Mesothelial cell of epicardium (in vitro differentiated cells): ENCODE data around the gene OTOP2. TPM values are rescaled to one million over a fixed set of nuclear protein-coding genes. Genes with fewer than 3 reads are reported as not detected.

ENCODE experiments used
- DNase-seq, 2 experiments: peaks; one replicate each; pipeline ENCODE4 v3.0.0; 2021; ENCODE audit warnings: low spot score in 2 of 2; ENCODE audit not compliant: unreplicated experiment in 2 of 2
- H3K27ac Mint-ChIP-seq: 2 replicates; pipeline ENCODE4 v1.8.0; 2021; ENCODE audit warnings: mixed read lengths
- H3K27me3 Mint-ChIP-seq: 2 replicates; pipeline ENCODE4 v1.8.0; 2021; ENCODE audit warnings: low read depth, mixed read lengths
- H3K36me3 Mint-ChIP-seq: 2 replicates; pipeline ENCODE4 v1.8.0; 2021; ENCODE audit warnings: mixed read lengths
- H3K4me1 Mint-ChIP-seq: 2 replicates; pipeline ENCODE4 v1.8.0; 2021; ENCODE audit warnings: mixed read lengths
- H3K4me3 Mint-ChIP-seq: 2 replicates; pipeline ENCODE4 v1.8.0; 2021; ENCODE audit warnings: mild to moderate bottlenecking, moderate library complexity, mixed read lengths
- H3K9me3 Mint-ChIP-seq: 2 replicates; pipeline ENCODE4 v1.8.0; 2021; ENCODE audit warnings: mixed read lengths
- CTCF ChIP-seq: fragments of 200-600 bp; sonication (generic); IDR thresholded peaks from one replicate; pipeline ENCODE4 v1.5.0; 2021; ENCODE audit warnings: antibody characterized with exemption; ENCODE audit not compliant: unreplicated experiment
- total RNA-seq: library from RNA; stranded (reverse); gene quantifications from 3 replicates; pipeline ENCODE4 v1.2.1, GENCODE V29; 2021

Gene OTOP2
- total RNA-seq, 1 donor from 2014 or later = not detected

DNA sequence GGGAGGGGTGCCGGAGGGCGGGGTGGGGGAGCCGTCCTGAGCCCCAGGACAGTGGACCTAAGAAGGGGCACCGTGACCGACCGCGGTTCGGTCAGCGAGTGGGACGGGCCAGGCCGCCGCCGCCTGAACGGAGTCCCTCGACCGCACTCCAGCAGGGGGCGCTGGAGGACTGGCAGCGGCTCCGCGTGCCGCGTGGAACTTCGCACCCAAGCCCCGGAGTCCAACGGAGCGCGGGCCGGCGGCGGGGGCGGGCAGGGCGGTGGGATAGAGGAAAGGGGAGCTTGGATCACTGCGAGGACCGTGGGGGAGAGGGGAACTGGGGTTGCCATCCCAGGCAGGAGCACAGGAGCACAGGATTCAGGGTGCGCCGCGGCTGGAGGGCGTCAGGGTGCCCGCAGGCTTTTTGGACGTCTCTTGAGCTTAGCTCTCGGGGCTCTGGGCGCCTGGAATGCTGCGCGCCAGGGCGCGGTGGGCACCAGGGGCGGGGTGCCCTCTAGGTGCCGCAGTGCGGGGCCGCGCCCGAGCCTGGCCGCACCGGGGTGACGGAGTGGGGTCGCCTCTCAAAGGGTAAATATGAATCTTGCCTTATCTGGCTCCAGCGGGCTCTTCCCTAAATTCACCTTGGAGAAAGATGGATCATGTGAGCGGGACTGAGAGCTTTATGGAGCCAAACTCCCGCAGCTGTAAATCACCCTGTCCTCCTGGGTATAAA is 379 bp upstream of the OTOP2 start:
- Mint-ChIP-seq H3K27ac (no peak overlapping the region), H3K27me3 (peaks cover 62% of the 10 kb centered on the region), H3K4me1 (peaks cover 27% of the 10 kb centered on the region), H3K36me3 (no peaks in the 10 kb centered on the region), H3K4me3 (peak overlapping the region; percentile 67), H3K9me3 (no peaks in the 10 kb centered on the region)
- peak; percentile 66 to 80 for DNase-seq
- peak; percentile 92 for TF ChIP-seq CTCF

DNA sequence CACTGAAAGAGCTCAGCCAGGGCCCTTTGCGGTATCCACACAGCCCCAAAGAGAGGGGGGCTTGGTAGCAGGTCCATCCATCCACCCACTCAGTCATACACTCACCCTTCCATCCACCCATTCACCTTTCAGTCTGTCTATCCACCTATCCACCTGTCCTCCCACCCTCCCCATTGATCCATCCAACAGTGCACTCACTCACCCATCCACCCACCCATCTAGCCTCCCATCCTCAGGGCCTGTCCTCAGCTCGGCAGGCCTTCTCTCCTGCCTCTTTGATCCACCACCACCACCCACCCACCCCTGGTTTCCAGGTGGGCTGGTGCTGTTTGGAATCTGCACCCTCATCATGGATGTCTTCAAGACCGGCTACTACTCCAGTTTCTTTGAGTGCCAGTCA is 1.2 kb downstream of the OTOP2 start:
- peaks cover 74% of the 10 kb centered on the region for H3K27me3 Mint-ChIP-seq
- no peak for DNase-seq
- H3K4me1 Mint-ChIP-seq = peaks cover 27% of the 10 kb centered on the region
- TF ChIP-seq CTCF = no peak
- H3K9me3 Mint-ChIP-seq = no peaks in the 10 kb centered on the region
- no peak overlapping the region for H3K27ac Mint-ChIP-seq
- H3K4me3 Mint-ChIP-seq = no peak overlapping the region
- H3K36me3 Mint-ChIP-seq = no peaks in the 10 kb centered on the region

GRCh38 chr17:74928786-74929185 is 4.7 kb downstream of the OTOP2 start:
- H3K4me1 Mint-ChIP-seq = peaks cover 6% of the 10 kb centered on the region
- DNase-seq = no peak
- H3K27ac Mint-ChIP-seq = no peak overlapping the region
- no peaks in the 10 kb centered on the region for H3K36me3 Mint-ChIP-seq
- no peaks in the 10 kb centered on the region for H3K9me3 Mint-ChIP-seq
- H3K4me3 Mint-ChIP-seq = no peak overlapping the region
- peaks cover 96% of the 10 kb centered on the region for H3K27me3 Mint-ChIP-seq
- no peak for TF ChIP-seq CTCF

DNA sequence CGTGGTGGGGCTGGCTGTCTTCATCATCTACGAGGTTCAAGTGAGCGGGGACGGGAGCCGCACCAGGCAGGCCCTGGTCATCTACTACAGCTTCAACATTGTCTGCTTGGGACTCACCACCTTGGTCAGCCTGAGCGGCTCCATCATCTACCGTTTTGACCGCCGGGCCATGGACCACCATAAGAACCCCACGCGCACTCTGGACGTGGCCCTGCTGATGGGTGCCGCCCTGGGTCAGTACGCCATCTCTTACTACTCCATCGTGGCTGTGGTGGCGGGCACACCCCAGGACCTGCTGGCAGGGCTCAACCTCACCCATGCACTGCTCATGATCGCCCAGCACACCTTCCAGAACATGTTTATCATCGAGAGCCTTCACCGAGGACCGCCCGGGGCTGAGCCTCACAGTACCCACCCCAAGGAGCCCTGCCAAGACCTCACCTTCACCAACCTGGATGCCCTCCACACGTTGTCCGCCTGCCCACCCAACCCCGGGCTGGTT is 6.5 kb downstream of the OTOP2 start:
- Mint-ChIP-seq H3K27me3 (peaks cover 95% of the 10 kb centered on the region), H3K36me3 (no peaks in the 10 kb centered on the region), H3K9me3 (no peaks in the 10 kb centered on the region), H3K27ac (no peak overlapping the region), H3K4me3 (no peak overlapping the region), H3K4me1 (peaks cover 2% of the 10 kb centered on the region)
- TF ChIP-seq CTCF = no peak
- no peak for DNase-seq

DNA sequence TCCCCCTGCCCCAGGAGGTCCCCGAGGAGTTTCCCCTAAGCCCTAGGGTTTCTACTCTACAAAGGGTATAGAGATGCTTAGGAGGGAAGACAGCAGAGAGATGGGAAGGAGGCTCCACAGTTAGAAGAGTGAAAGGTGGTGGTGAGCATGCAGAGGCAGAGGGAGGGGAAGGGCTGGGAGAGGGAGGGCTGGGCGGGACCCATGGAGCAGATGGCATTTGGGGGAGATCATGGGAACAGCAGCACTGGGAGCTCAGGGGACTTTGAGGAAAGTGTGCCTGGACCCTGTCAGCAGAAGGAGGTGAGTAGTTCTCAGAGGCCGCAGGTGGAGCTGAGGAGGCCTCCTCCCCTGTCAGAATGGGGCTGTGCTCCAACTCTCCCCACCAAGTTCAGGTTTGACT is 11.0 kb downstream of the OTOP2 start:
- Mint-ChIP-seq H3K27ac (no peak overlapping the region), H3K36me3 (no peaks in the 10 kb centered on the region), H3K4me3 (no peak overlapping the region), H3K27me3 (peaks cover 93% of the 10 kb centered on the region), H3K9me3 (no peaks in the 10 kb centered on the region), H3K4me1 (peaks cover 2% of the 10 kb centered on the region)
- TF ChIP-seq CTCF = no peak
- no peak for DNase-seq
